Sigmoid colon (tissue), 7 donors: ENCODE measurements around the gene SPAG4. TPM values are rescaled to one million over a fixed set of nuclear protein-coding genes. Genes with fewer than 3 reads are reported as not detected.
A peak's percentile ranks its signal among the peaks of the same experiment; 100 is the strongest.

Experiments
- DNase-seq: peaks from one replicate; pipeline ENCODE4 v3.0.0-alpha.2; 2019
- H3K27ac ChIP-seq, 4 donors: fragments of 200-600 bp; sonication (generic); one replicate each; pipeline ENCODE4 v1.5.1; 2016 to 2019; ENCODE audit warnings: mild to moderate bottlenecking in 1 of 4
- H3K27me3 ChIP-seq, 3 donors: fragments of 200-600 bp; sonication (generic); one replicate each; pipeline ENCODE4 v1.5.1; 2019; ENCODE audit warnings: mild to moderate bottlenecking in 1 of 3
- H3K36me3 ChIP-seq, 4 donors: fragments of 200-600 bp; sonication (generic); one replicate each; pipeline ENCODE4 v1.5.1; 2016 to 2019
- H3K4me1 ChIP-seq, 4 donors: fragments of 200-600 bp; sonication (generic); one replicate each; pipeline ENCODE4 v1.5.1; 2017 to 2019
- H3K4me3 ChIP-seq, 4 donors: fragments of 200-600 bp; sonication (generic); one replicate each; pipeline ENCODE4 v1.5.1; 2017 to 2019; ENCODE audit warnings: mild to moderate bottlenecking in 2 of 4, moderate library complexity in 1 of 4
- H3K9me3 ChIP-seq, 4 donors: fragments of 200-600 bp in 3 of 4; sonication (generic) in 3 of 4; one replicate each; pipeline versions ENCODE4 v1.5.1 to v1.6.1; 2013 to 2019
- CTCF ChIP-seq, 4 experiments: fragments of 450-650 bp in 3 of 4; fragments of 200-600 bp in 1 of 4; IDR thresholded peaks; one replicate each; pipeline ENCODE4 v1.5.1; 2016 to 2019; ENCODE audit warnings: antibody characterized with exemption in 4 of 4, mild to moderate bottlenecking in 3 of 4, moderate library complexity in 2 of 4
- EP300 ChIP-seq, 4 donors: sonication (generic); formaldehyde crosslinking; IDR thresholded peaks; one replicate each; pipeline ENCODE4 v1.6.1; 2017; ENCODE audit warnings: antibody characterized with exemption in 4 of 4
- POLR2A ChIP-seq, 2 donors: fragments of 450-650 bp; IDR thresholded peaks; one replicate each; pipeline ENCODE4 v1.6.1; 2016; ENCODE audit warnings: antibody characterized with exemption in 2 of 2, mild to moderate bottlenecking in 2 of 2, moderate library complexity in 2 of 2
- POLR2AphosphoS5 ChIP-seq, 4 donors: sonication (generic); formaldehyde crosslinking; IDR thresholded peaks; one replicate each; pipeline ENCODE4 v1.6.1; 2017; ENCODE audit warnings: antibody characterized with exemption in 4 of 4
- WGBS, 2 donors: extraction: QIAGEN DNeasy Blood & Tissue Kit; methylation state at CpG; one replicate each; pipeline ENCODE4 v1.1.7; 2013; 5-methylcytosine and 5-hydroxymethylcytosine counted together
- intact Hi-C: fragments of 100-400 bp; cut with DNase I; formaldehyde crosslinking; loops from one replicate; pipeline ENCODE4 v1.15.1; 2023
- polyA plus RNA-seq, 3 donors: library from polyadenylated mRNA; stranded (reverse); fragments of 200-250 nt; gene quantifications; one replicate each; pipeline ENCODE4 v1.2.3, GENCODE V29; 2013
- total RNA-seq, 4 donors: library from RNA; depleted of rRNA; stranded (reverse); fragments of >200 nt; gene quantifications; one replicate each; pipeline ENCODE4 v1.1.0, GENCODE V29; 2016
- donor health status: healthy with polysubstance abuse.
- donor health status: Bipolar disorder and iron deficiency.
- donor health status: healthy.

The SPAG4 gene
- total and polyA plus RNA-seq, 7 donors, result 3.3 to 10.5 (median 4.1) TPM; not detected in 1

- DNase-seq, result no peak
- H3K27me3 ChIP-seq, result no peaks in the 10 kb centered on the region
- TF ChIP-seq EP300 (IDR thresholded peaks at IDR 0.05) (no peak), CTCF (IDR thresholded peaks at IDR 0.05) (no peak), POLR2A (IDR thresholded peaks at IDR 0.05) (no peak), POLR2AphosphoS5 (IDR thresholded peaks at IDR 0.05) (no peak)
- peaks cover 0 to 64% (median 58%) of the 10 kb centered on the region in 4 donors for H3K4me1 ChIP-seq
- no peaks in the 10 kb centered on the region for H3K9me3 ChIP-seq
- 35 to 51% methylated on average over 3 of the region's 3 CpGs for WGBS, 2 donors
- H3K36me3 ChIP-seq, result no peaks in the 10 kb centered on the region
- H3K27ac ChIP-seq, result peak overlapping the region in 2 of 4 donors; percentile 4 to 94
- H3K4me3 ChIP-seq, result peak overlapping the region in 2 of 4 donors; percentile 67 to 72
- intact Hi-C loops, result loop anchor here (10.0 kb wide), 1 partner anchor 117 kb away; the partner anchor contains the start of gene ERGIC3
Observed at GRCh38 chr20:35661908-35662307, 46.3 kb downstream of the SPAG4 start.

GRCh38 chr20:35662551-35662950, 46.9 kb downstream of the SPAG4 start:
- Histone ChIP-seq H3K4me3 (peak overlapping the region in 3 of 4 donors; percentile 67 to 95 (median 72)), H3K4me1 (peaks cover 0 to 58% (median 51%) of the 10 kb centered on the region in 4 donors), H3K27me3 (no peaks in the 10 kb centered on the region), H3K36me3 (no peaks in the 10 kb centered on the region), H3K9me3 (no peaks in the 10 kb centered on the region), H3K27ac (peak overlapping the region in 2 of 4 donors; percentile 4 to 94)
- TF ChIP-seq CTCF (IDR thresholded peaks at IDR 0.05) (no peak), POLR2A (IDR thresholded peaks at IDR 0.05) (no peak), EP300 (IDR thresholded peaks at IDR 0.05) (no peak), POLR2AphosphoS5 (IDR thresholded peaks at IDR 0.05) (no peak)
- no peak for DNase-seq
- 13 to 23% methylated on average over 2 of the region's 2 CpGs for WGBS, 2 donors
- intact Hi-C loops, result loop anchor here (10.0 kb wide), 1 partner anchor 118 kb away; the partner anchor contains the start of gene ERGIC3

GRCh38 chr20:35663516-35664465, 48.2 kb downstream of the SPAG4 start:
- Histone ChIP-seq H3K27ac (peak overlapping the region; percentile 94 to 99 (median 95)), H3K4me1 (peaks cover 0 to 47% (median 40%) of the 10 kb centered on the region in 4 donors), H3K4me3 (peak overlapping the region; percentile 67 to 95 (median 70)), H3K9me3 (no peaks in the 10 kb centered on the region), H3K27me3 (no peaks in the 10 kb centered on the region), H3K36me3 (peaks cover 0 to 7% (median 1%) of the 10 kb centered on the region in 4 donors)
- TF ChIP-seq EP300 (IDR thresholded peaks at IDR 0.05), result no peak
- TF ChIP-seq POLR2AphosphoS5 (IDR thresholded peaks at IDR 0.05), result peak in 1 of 4 donors; percentile 8
- 0 to 1% methylated on average over 28 of the region's 28 CpGs for WGBS, 2 donors
- DNase-seq, result no peak
- intact Hi-C loops, result loop anchor here (1.0 to 10.0 kb wide), 3 partner anchors 46 to 119 kb away; partner anchors contain the start of gene ERGIC3

GRCh38 chr20:35664466-35665206, 49.0 kb downstream of the SPAG4 start, which contains the start of the genes CPNE1 and RBM12:
Gene CPNE1, minus strand, starts transcription at chr20:35664900. Its CDS starts 31,977 bp downstream, at chr20:35632923.
Gene RBM12, minus strand, starts transcription at chr20:35664900. Its CDS starts 9,578 bp downstream, at chr20:35655322.
- peak in 1 of 4 donors; percentile 43 for TF ChIP-seq EP300 (IDR thresholded peaks at IDR 0.05)
- no peak for TF ChIP-seq CTCF (IDR thresholded peaks at IDR 0.05)
- peak; percentile 93 for TF ChIP-seq POLR2A (IDR thresholded peaks at IDR 0.05)
- TF ChIP-seq POLR2AphosphoS5 (IDR thresholded peaks at IDR 0.05), result peak; percentile 98 to 99 (median 98)
- DNase-seq, result peak; percentile 97
- intact Hi-C loops, result loop anchor here (1.0 to 10.0 kb wide), 3 partner anchors 47 to 120 kb away; partner anchors contain the start of gene ERGIC3
- 0% methylated on average over 61 of the region's 61 CpGs for WGBS, 2 donors
- Histone ChIP-seq H3K4me1 (peaks cover 0 to 43% (median 34%) of the 10 kb centered on the region in 4 donors), H3K36me3 (peaks cover 0 to 16% (median 9%) of the 10 kb centered on the region in 4 donors), H3K4me3 (peak within 1 kb of the TSS; percentile 67 to 95 (median 70)), H3K27me3 (no peaks in the 10 kb centered on the region), H3K9me3 (no peaks in the 10 kb centered on the region), H3K27ac (peak within 1 kb of the TSS; percentile 94 to 99 (median 95))
